Liver (tissue), 3 donors: ENCODE measurements around the gene ENG.

Experiments used
- EGR1 ChIP-seq, 2 donors: IDR thresholded peaks; 2 replicates each; pipeline ENCODE4 v1.6.1; 2016 to 2018; ENCODE audit warnings: antibody characterized with exemption in 2 of 2, low read depth in 2 of 2
- GABPA ChIP-seq, 2 donors: IDR thresholded peaks in 1 of 2; conservative IDR thresholded peaks in 1 of 2; 2 replicates each; pipeline ENCODE4 v1.6.1; 2016; ENCODE audit warnings: antibody characterized with exemption in 2 of 2, mild to moderate bottlenecking in 1 of 2, moderate library complexity in 1 of 2
- JUND ChIP-seq, 2 donors: IDR thresholded peaks; 2 replicates each; pipeline ENCODE4 v1.6.1; 2016; ENCODE audit warnings: antibody characterized with exemption in 2 of 2
- NR2F2 ChIP-seq: IDR thresholded peaks from 2 replicates; pipeline ENCODE4 v1.6.1; 2016; ENCODE audit warnings: antibody characterized with exemption
- RAD21 ChIP-seq, 2 donors: IDR thresholded peaks; 2 replicates each; pipeline ENCODE4 v1.6.1; 2016; ENCODE audit warnings: antibody characterized with exemption in 2 of 2, mild to moderate bottlenecking in 2 of 2
- RXRA ChIP-seq, 2 donors: IDR thresholded peaks; 2 replicates each; pipeline ENCODE4 v1.6.1; 2017 to 2018; ENCODE audit warnings: antibody characterized with exemption in 2 of 2, mild to moderate bottlenecking in 1 of 2
- YY1 ChIP-seq: IDR thresholded peaks from 2 replicates; pipeline ENCODE4 v1.6.1; 2016; ENCODE audit warnings: antibody characterized with exemption, mild to moderate bottlenecking
- TF ChIP-seq, protein P1 (sequence below): IDR thresholded peaks from 2 replicates; pipeline ENCODE4 v1.6.1; 2016; ENCODE audit warnings: antibody characterized with exemption, mild to moderate bottlenecking
- TF ChIP-seq, protein P2 (sequence below): fragments of 150-350 bp; IDR thresholded peaks from 2 replicates; pipeline ENCODE4 v1.5.1; 2017; ENCODE audit warnings: improper control_type of control experiment, low read depth, low read length; ENCODE audit not compliant: missing input control
- TF ChIP-seq, protein P3 (sequence below): IDR thresholded peaks from 2 replicates; pipeline ENCODE4 v1.6.1; 2016; ENCODE audit warnings: antibody characterized with exemption
- TF ChIP-seq, protein P4 (sequence below): IDR thresholded peaks from 2 replicates; pipeline ENCODE4 v1.6.1; 2016; ENCODE audit warnings: antibody characterized with exemption
- donor health status: healthy.
- donor health status: healthy.

DNA sequence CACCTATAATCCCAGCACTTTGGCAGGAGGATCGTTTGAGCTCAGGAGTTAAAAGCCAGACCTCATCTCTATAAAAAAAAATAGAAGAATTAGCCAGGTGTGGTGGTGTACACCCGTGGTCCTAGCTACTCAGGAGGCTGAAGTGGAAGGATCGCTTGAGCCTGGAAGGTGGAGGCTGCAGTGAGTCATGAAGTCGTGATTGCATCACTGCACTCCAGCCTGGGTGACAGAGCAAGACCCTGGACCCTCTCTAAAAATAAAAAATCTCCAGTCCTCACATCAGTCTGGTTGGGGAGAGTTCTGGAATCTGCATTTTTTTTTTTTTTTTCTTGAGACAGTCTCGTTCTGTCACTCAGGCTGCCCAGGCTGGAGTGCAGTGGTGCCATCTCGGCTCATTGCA lies 42.4 kb downstream of the ENG start:
- TF ChIP-seq RAD21 (IDR thresholded peaks at IDR 0.05) (no peak), EGR1 (IDR thresholded peaks at IDR 0.05; ENCODE audit: low read depth in 2 of 2) (no peak), RXRA (IDR thresholded peaks at IDR 0.05) (no peak), JUND (IDR thresholded peaks at IDR 0.05) (no peak), GABPA (IDR thresholded peaks at IDR 0.05 in 1 of 2, conservative IDR thresholded peaks at IDR 0.05 in 1 of 2) (no peak), YY1 (no peak), NR2F2 (no peak)
- TF ChIP-seq, protein P1, sequence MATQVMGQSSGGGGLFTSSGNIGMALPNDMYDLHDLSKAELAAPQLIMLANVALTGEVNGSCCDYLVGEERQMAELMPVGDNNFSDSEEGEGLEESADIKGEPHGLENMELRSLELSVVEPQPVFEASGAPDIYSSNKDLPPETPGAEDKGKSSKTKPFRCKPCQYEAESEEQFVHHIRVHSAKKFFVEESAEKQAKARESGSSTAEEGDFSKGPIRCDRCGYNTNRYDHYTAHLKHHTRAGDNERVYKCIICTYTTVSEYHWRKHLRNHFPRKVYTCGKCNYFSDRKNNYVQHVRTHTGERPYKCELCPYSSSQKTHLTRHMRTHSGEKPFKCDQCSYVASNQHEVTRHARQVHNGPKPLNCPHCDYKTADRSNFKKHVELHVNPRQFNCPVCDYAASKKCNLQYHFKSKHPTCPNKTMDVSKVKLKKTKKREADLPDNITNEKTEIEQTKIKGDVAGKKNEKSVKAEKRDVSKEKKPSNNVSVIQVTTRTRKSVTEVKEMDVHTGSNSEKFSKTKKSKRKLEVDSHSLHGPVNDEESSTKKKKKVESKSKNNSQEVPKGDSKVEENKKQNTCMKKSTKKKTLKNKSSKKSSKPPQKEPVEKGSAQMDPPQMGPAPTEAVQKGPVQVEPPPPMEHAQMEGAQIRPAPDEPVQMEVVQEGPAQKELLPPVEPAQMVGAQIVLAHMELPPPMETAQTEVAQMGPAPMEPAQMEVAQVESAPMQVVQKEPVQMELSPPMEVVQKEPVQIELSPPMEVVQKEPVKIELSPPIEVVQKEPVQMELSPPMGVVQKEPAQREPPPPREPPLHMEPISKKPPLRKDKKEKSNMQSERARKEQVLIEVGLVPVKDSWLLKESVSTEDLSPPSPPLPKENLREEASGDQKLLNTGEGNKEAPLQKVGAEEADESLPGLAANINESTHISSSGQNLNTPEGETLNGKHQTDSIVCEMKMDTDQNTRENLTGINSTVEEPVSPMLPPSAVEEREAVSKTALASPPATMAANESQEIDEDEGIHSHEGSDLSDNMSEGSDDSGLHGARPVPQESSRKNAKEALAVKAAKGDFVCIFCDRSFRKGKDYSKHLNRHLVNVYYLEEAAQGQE = no peak
- TF ChIP-seq, protein P2, sequence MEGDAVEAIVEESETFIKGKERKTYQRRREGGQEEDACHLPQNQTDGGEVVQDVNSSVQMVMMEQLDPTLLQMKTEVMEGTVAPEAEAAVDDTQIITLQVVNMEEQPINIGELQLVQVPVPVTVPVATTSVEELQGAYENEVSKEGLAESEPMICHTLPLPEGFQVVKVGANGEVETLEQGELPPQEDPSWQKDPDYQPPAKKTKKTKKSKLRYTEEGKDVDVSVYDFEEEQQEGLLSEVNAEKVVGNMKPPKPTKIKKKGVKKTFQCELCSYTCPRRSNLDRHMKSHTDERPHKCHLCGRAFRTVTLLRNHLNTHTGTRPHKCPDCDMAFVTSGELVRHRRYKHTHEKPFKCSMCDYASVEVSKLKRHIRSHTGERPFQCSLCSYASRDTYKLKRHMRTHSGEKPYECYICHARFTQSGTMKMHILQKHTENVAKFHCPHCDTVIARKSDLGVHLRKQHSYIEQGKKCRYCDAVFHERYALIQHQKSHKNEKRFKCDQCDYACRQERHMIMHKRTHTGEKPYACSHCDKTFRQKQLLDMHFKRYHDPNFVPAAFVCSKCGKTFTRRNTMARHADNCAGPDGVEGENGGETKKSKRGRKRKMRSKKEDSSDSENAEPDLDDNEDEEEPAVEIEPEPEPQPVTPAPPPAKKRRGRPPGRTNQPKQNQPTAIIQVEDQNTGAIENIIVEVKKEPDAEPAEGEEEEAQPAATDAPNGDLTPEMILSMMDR = no peak
- TF ChIP-seq, protein P3, sequence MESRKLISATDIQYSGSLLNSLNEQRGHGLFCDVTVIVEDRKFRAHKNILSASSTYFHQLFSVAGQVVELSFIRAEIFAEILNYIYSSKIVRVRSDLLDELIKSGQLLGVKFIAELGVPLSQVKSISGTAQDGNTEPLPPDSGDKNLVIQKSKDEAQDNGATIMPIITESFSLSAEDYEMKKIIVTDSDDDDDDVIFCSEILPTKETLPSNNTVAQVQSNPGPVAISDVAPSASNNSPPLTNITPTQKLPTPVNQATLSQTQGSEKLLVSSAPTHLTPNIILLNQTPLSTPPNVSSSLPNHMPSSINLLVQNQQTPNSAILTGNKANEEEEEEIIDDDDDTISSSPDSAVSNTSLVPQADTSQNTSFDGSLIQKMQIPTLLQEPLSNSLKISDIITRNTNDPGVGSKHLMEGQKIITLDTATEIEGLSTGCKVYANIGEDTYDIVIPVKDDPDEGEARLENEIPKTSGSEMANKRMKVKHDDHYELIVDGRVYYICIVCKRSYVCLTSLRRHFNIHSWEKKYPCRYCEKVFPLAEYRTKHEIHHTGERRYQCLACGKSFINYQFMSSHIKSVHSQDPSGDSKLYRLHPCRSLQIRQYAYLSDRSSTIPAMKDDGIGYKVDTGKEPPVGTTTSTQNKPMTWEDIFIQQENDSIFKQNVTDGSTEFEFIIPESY = no peak
- TF ChIP-seq, protein P4, sequence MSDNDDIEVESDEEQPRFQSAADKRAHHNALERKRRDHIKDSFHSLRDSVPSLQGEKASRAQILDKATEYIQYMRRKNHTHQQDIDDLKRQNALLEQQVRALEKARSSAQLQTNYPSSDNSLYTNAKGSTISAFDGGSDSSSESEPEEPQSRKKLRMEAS = no peak
